Spleen (tissue), 11 donors: ENCODE results near the gene LYPD3. TPM values are rescaled to one million over a fixed set of nuclear protein-coding genes. Genes with fewer than 3 reads are reported as not detected.

ENCODE experiments used
- DNase-seq: peaks from one replicate; pipeline ENCODE4 v3.0.0-alpha.2; 2020
- H3K27ac ChIP-seq, 8 donors: fragments of 200-600 bp; sonication (generic) in 7 of 8; 1 replicate in 4 of 8; 2 replicates in 4 of 8; pipeline versions ENCODE4 v1.5.0 to v1.8.0; 2016 to 2021; ENCODE audit warnings: inconsistent platforms in 4 of 8, mild to moderate bottlenecking in 4 of 8, moderate library complexity in 1 of 8
- H3K27me3 ChIP-seq, 7 donors: fragments of 200-600 bp; sonication (generic) in 6 of 7; replicated peaks in 1 of 7; 1 replicate in 4 of 7; 2 replicates in 3 of 7; pipeline versions ENCODE4 v1.5.0 to v1.8.0; 2016 to 2021; ENCODE audit warnings: inconsistent platforms in 3 of 7, mild to moderate bottlenecking in 1 of 7
- H3K36me3 ChIP-seq, 6 donors: fragments of 200-600 bp; sonication (generic) in 5 of 6; 1 replicate in 4 of 6; 2 replicates in 2 of 6; pipeline versions ENCODE4 v1.5.0 to v1.8.0; 2016 to 2021; ENCODE audit warnings: inconsistent platforms in 2 of 6
- H3K4me1 ChIP-seq, 6 donors: fragments of 200-600 bp; sonication (generic) in 5 of 6; 1 replicate in 3 of 6; 2 replicates in 3 of 6; pipeline versions ENCODE4 v1.5.0 to v1.8.0; 2016 to 2021; ENCODE audit warnings: inconsistent platforms in 3 of 6
- H3K4me3 ChIP-seq, 8 donors: fragments of 200-600 bp; sonication (generic) in 7 of 8; 1 replicate in 4 of 8; 2 replicates in 4 of 8; pipeline versions ENCODE4 v1.5.0 to v1.8.0; 2016 to 2021; ENCODE audit warnings: inconsistent platforms in 4 of 8, mild to moderate bottlenecking in 4 of 8, moderate library complexity in 2 of 8
- H3K9me3 ChIP-seq, 8 donors: fragments of 200-600 bp; sonication (generic) in 7 of 8; 1 replicate in 4 of 8; 2 replicates in 4 of 8; pipeline versions ENCODE4 v1.5.0 to v1.8.0; 2016 to 2021; ENCODE audit warnings: inconsistent platforms in 4 of 8
- POLR2A ChIP-seq, 3 donors: fragments of 450-650 bp; IDR thresholded peaks; one replicate each; pipeline ENCODE4 v1.5.1; 2017; ENCODE audit warnings: antibody characterized with exemption in 3 of 3, mild to moderate bottlenecking in 1 of 3
- POLR2AphosphoS5 ChIP-seq, 3 donors: sonication (generic); formaldehyde crosslinking; IDR thresholded peaks; one replicate each; pipeline ENCODE4 v1.5.1; 2017; ENCODE audit warnings: antibody characterized with exemption in 3 of 3
- WGBS, 5 donors: extraction: QIAGEN DNeasy Blood & Tissue Kit in 3 of 5; methylation state at CpG; one replicate each; pipeline versions ENCODE4 v1.1.5 to v1.1.7; 2013 to 2018; 5-methylcytosine and 5-hydroxymethylcytosine counted together
- intact Hi-C: fragments of 100-400 bp; cut with DNase I; formaldehyde crosslinking; loops from one replicate; pipeline ENCODE4 v1.15.0; 2023; ENCODE audit warnings: low total_unique reads
- polyA plus RNA-seq, 3 donors: library from polyadenylated mRNA; stranded (reverse); fragments of 200-250 nt; gene quantifications; one replicate each; pipeline ENCODE4 v1.2.1, GENCODE V29; 2013
- total RNA-seq, 7 donors: library from RNA; depleted of rRNA in 3 of 7; stranded (reverse); fragments of >200 nt in 3 of 7; fragmentation: NEBNext Ultra II Directional in 4 of 7; extraction: Animal tissue kit (Norgen Biotek cat#: 25700) in 4 of 7; gene quantifications; one replicate each; pipeline versions ENCODE4 v1.1.0 to v1.2.1, GENCODE V29; 2016 to 2021
- TF ChIP-seq, protein P1 (sequence below), 11 experiments: fragments of 200-600 bp in 7 of 11; fragments of 450-650 bp in 4 of 11; sonication (generic) in 4 of 11; IDR thresholded peaks in 8 of 11; conservative IDR thresholded peaks in 3 of 11; 1 replicate in 7 of 11; 2 replicates in 4 of 11; pipeline versions ENCODE4 v1.4.0 to v1.8.0; 2016 to 2021; ENCODE audit warnings: antibody characterized with exemption in 11 of 11, inconsistent platforms in 4 of 11, mild to moderate bottlenecking in 1 of 11
- donor health status: healthy with polysubstance abuse.
- donor health status: DM: no; HTN: no; CAD: no; lungs with moderate emphysema.
- donor health status: DM: no; HTN: no; CAD: no.
- donor health status: Bipolar disorder and iron deficiency.
- donor health status: healthy.
- donor health status: DM: no; HTN: no; CAD: no.
- donor health status: DM: yes; HTN: yes; CAD: no.

LYPD3 gene
- total and polyA plus RNA-seq, 10 donors, result 0.57 to 2.8 (median 1.5) TPM

GRCh38 chr19:43507880-43508279 is 42.5 kb upstream of the LYPD3 start:
- DNase-seq, result no peak
- 78 to 100% (median 88%) methylated on average over 1 to 2 of the region's 2 CpGs for WGBS, 5 donors
- TF ChIP-seq, protein P1, sequence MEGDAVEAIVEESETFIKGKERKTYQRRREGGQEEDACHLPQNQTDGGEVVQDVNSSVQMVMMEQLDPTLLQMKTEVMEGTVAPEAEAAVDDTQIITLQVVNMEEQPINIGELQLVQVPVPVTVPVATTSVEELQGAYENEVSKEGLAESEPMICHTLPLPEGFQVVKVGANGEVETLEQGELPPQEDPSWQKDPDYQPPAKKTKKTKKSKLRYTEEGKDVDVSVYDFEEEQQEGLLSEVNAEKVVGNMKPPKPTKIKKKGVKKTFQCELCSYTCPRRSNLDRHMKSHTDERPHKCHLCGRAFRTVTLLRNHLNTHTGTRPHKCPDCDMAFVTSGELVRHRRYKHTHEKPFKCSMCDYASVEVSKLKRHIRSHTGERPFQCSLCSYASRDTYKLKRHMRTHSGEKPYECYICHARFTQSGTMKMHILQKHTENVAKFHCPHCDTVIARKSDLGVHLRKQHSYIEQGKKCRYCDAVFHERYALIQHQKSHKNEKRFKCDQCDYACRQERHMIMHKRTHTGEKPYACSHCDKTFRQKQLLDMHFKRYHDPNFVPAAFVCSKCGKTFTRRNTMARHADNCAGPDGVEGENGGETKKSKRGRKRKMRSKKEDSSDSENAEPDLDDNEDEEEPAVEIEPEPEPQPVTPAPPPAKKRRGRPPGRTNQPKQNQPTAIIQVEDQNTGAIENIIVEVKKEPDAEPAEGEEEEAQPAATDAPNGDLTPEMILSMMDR (IDR thresholded peaks at IDR 0.05 in 8 of 11, conservative IDR thresholded peaks at IDR 0.05 in 3 of 11), result no peak
- TF ChIP-seq POLR2A (IDR thresholded peaks at IDR 0.05) (no peak), POLR2AphosphoS5 (IDR thresholded peaks at IDR 0.05) (no peak)
- Histone ChIP-seq H3K9me3 (no peaks in the 10 kb centered on the region), H3K27me3 (no peaks in the 10 kb centered on the region), H3K4me3 (no peak overlapping the region), H3K4me1 (peaks cover 5 to 28% (median 16%) of the 10 kb centered on the region in 6 donors), H3K27ac (no peak overlapping the region), H3K36me3 (peaks cover 0 to 57% (median 24%) of the 10 kb centered on the region in 6 donors)
- intact Hi-C loops, result no loop called here

DNA sequence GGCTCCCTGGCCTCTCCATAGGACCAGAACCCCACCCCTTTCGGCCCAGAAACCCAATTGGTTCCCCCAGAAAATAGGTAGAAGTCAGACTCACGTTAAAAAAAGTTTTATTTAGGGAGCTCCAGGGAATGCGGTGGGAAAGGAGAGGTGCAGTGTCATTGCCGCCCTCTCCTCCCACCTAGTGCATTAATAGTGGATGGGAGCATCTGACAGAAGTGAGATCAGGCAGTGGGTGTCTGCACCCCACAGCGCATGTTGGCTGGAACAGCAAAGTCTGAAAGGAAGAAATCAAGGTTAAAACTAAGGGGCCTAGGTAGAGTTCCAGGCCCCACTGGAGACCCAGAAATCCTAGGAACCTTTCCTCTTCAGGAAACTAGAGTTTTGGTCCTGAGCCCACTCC is 41.2 kb upstream of the LYPD3 start:
- intact Hi-C loops, result no loop called here
- WGBS, 5 donors, result 90 to 96% (median 91%) methylated on average over 5 of the region's 5 CpGs
- peaks cover 9 to 40% (median 21%) of the 10 kb centered on the region in 6 donors for H3K4me1 ChIP-seq

GRCh38 chr19:43505941-43506340 is 40.5 kb upstream of the LYPD3 start:
- TF ChIP-seq POLR2A (IDR thresholded peaks at IDR 0.05) (no peak), POLR2AphosphoS5 (IDR thresholded peaks at IDR 0.05) (no peak)
- TF ChIP-seq, protein P1 (IDR thresholded peaks at IDR 0.05 in 8 of 11, conservative IDR thresholded peaks at IDR 0.05 in 3 of 11), result no peak
- no peak for DNase-seq
- intact Hi-C loops, result no loop called here
- Histone ChIP-seq H3K27me3 (no peaks in the 10 kb centered on the region), H3K4me1 (peaks cover 9 to 45% (median 21%) of the 10 kb centered on the region in 6 donors), H3K9me3 (no peaks in the 10 kb centered on the region), H3K27ac (peak overlapping the region in 2 of 8 donors; percentile 9 to 11), H3K36me3 (peaks cover 0 to 57% (median 22%) of the 10 kb centered on the region in 6 donors), H3K4me3 (no peak overlapping the region)
- WGBS, 5 donors, result 91 to 98% (median 93%) methylated on average over 5 of the region's 5 CpGs

More for the DNA sequence above, 41.2 kb upstream of the LYPD3 start:
- Histone ChIP-seq H3K9me3 (no peaks in the 10 kb centered on the region), H3K27me3 (no peaks in the 10 kb centered on the region), H3K36me3 (peaks cover 0 to 59% (median 24%) of the 10 kb centered on the region in 6 donors), H3K27ac (no peak overlapping the region), H3K4me3 (no peak overlapping the region)
- TF ChIP-seq POLR2A (IDR thresholded peaks at IDR 0.05) (no peak), POLR2AphosphoS5 (IDR thresholded peaks at IDR 0.05) (no peak)
- TF ChIP-seq, protein P1 (IDR thresholded peaks at IDR 0.05 in 8 of 11, conservative IDR thresholded peaks at IDR 0.05 in 3 of 11), result no peak
- DNase-seq, result no peak

- H3K9me3 ChIP-seq, result no peaks in the 10 kb centered on the region
- peaks cover 9 to 45% (median 21%) of the 10 kb centered on the region in 6 donors for H3K4me1 ChIP-seq
- H3K27me3 ChIP-seq, result no peaks in the 10 kb centered on the region
- TF ChIP-seq POLR2AphosphoS5 (IDR thresholded peaks at IDR 0.05) (no peak), POLR2A (IDR thresholded peaks at IDR 0.05) (no peak)
- TF ChIP-seq, protein P1 (IDR thresholded peaks at IDR 0.05 in 8 of 11, conservative IDR thresholded peaks at IDR 0.05 in 3 of 11), result no peak
- H3K36me3 ChIP-seq, result peaks cover 0 to 49% (median 18%) of the 10 kb centered on the region in 6 donors
- H3K4me3 ChIP-seq, result peak overlapping the region in 4 of 8 donors; percentile 58 to 90 (median 66)
- intact Hi-C loops, result no loop called here
- H3K27ac ChIP-seq, result peak overlapping the region in 6 of 8 donors; percentile 82 to 92 (median 90)
- DNase-seq, result no peak
- WGBS, 5 donors, result 68 to 81% (median 72%) methylated on average over 3 of the region's 3 CpGs
Measured at GRCh38 chr19:43505186-43505456, 39.7 kb upstream of the LYPD3 start.
